Loucy (cell line): ENCODE results near the gene MACROD2.

Experiments used
- CTCF ChIP-seq: fragments of 200-600 bp; sonication (generic); conservative IDR thresholded peaks from 2 replicates; pipeline ENCODE4 v1.5.1; 2014; ENCODE audit warnings: mild to moderate bottlenecking, antibody characterized with exemption, low read length
- EZH2phosphoT487 ChIP-seq: fragments of 200-600 bp; IDR thresholded peaks from 2 replicates; pipeline ENCODE4 v1.6.1; 2018; ENCODE audit warnings: antibody characterized with exemption, mild to moderate bottlenecking, moderate library complexity, borderline replicate concordance

- no peak for TF ChIP-seq CTCF
- TF ChIP-seq EZH2phosphoT487: no peak
Observed at GRCh38 chr20:15119852-15120487, 1124.7 kb downstream of the MACROD2 start.
